Right lobe of liver (tissue), 6 donors: Measurements from ENCODE around the gene MRPL20. TPM values are rescaled to one million over a fixed set of nuclear protein-coding genes. Genes with fewer than 3 reads are reported as not detected.

Experiments used
- ATAC-seq, 4 donors: fragments of 200-7000 bp; cut with Tn5 transposase; one replicate each; pipeline ENCODE4 v1.9.1; 2020; ENCODE audit warnings: mild to moderate bottlenecking in 4 of 4, moderate library complexity in 4 of 4
- DNase-seq, 3 donors: peaks; one replicate each; pipeline ENCODE4 v3.0.0-alpha.2; 2020
- H3K27ac ChIP-seq, 3 donors: fragments of 200-600 bp; one replicate each; pipeline ENCODE4 v1.8.0; 2022
- H3K27me3 ChIP-seq, 2 donors: fragments of 200-600 bp; one replicate each; pipeline ENCODE4 v1.8.0; 2022
- H3K36me3 ChIP-seq, 4 donors: fragments of 200-600 bp; sonication (generic) in 1 of 4; one replicate each; pipeline versions ENCODE4 v1.5.1 to v1.8.0; 2017 to 2022; ENCODE audit warnings: control low read depth in 1 of 4
- H3K4me1 ChIP-seq, 4 donors: fragments of 200-600 bp; sonication (generic) in 1 of 4; one replicate each; pipeline versions ENCODE4 v1.5.1 to v1.8.0; 2017 to 2022; ENCODE audit warnings: control low read depth in 1 of 4
- H3K4me3 ChIP-seq, 3 donors: fragments of 200-600 bp; one replicate each; pipeline ENCODE4 v1.8.0; 2022
- H3K9me3 ChIP-seq, 4 donors: fragments of 200-600 bp; sonication (generic) in 1 of 4; one replicate each; pipeline versions ENCODE4 v1.5.1 to v1.8.0; 2017 to 2022; ENCODE audit warnings: control low read depth in 1 of 4
- POLR2A ChIP-seq: fragments of 450-650 bp; IDR thresholded peaks from one replicate; pipeline ENCODE4 v1.6.1; 2017; ENCODE audit warnings: antibody characterized with exemption, mild to moderate bottlenecking
- WGBS: methylation state at CpG from one replicate; pipeline ENCODE4 v1.1.6; 2018; ENCODE audit warnings: low coverage, low lambda C conversion rate; ENCODE audit not compliant: insufficient coverage; ENCODE audit errors: missing lambda C conversion rate; 5-methylcytosine and 5-hydroxymethylcytosine counted together
- intact Hi-C, 2 donors: fragments of 100-400 bp; cut with DNase I; formaldehyde crosslinking; loops; one replicate each; pipeline versions ENCODE4 v1.11.2 to v1.14.1; 2022
- total RNA-seq, 6 experiments: library from RNA; depleted of rRNA in 2 of 6; stranded (reverse); fragments of >200 nt in 2 of 6; fragmentation: NEBNext Ultra II Directional in 3 of 6; extraction: Animal tissue kit (Norgen Biotek cat#: 25700) in 3 of 6; gene quantifications; one replicate each; pipeline versions ENCODE4 v1.1.0 to v1.2.4, GENCODE V29; 2016 to 2023
- TF ChIP-seq, protein P1 (sequence below), 4 donors: fragments of 200-600 bp in 3 of 4; fragments of 450-650 bp in 1 of 4; IDR thresholded peaks; one replicate each; pipeline versions ENCODE4 v1.5.1 to v1.8.0; 2016 to 2022; ENCODE audit warnings: antibody characterized with exemption in 4 of 4, mild to moderate bottlenecking in 2 of 4
- donor health status: DM: no; HTN: yes; CAD: no.
- donor health status: DM: no; HTN: no; CAD: no.
- donor health status: DM: no; HTN: no; CAD: no.
- donor health status: DM: no; HTN: yes; CAD: no.
- donor health status: DM: no; HTN: yes; CAD: no.

The MRPL20 gene
- total RNA-seq, 6 experiments from 2014 or later, result 44.1 to 91.2 (median 56.5) TPM

DNA sequence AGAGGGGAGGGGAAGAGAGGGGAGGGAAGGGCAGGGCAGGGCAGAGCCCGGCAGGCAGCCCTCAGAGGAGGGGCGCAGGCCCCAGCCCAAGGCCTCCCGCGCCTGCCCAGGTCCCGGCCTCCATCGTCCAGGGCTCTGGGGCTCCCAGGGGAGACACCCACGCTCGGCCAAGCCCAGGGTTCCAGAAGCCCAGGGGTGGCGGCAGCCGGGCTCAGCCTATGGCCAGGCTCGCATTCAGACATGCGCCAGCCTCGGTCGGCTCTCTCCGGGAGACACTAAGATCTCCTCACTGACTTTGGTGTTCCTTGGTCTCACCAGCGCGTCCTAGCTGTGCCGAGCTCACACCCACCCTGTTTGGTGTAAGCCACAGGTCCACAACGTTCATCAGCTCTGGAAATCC lies 21.1 kb upstream of the MRPL20 start:
- Histone ChIP-seq H3K4me1 (peaks cover 0 to 32% (median 13%) of the 10 kb centered on the region in 4 donors), H3K27me3 (no peaks in the 10 kb centered on the region), H3K4me3 (no peak overlapping the region), H3K27ac (no peak overlapping the region), H3K9me3 (no peaks in the 10 kb centered on the region), H3K36me3 (no peaks in the 10 kb centered on the region)
- ATAC-seq (no peak), DNase-seq (peak in 1 of 3 donors; percentile 54)
- 67% methylated on average over 2 of the region's 19 CpGs for WGBS
- intact Hi-C loops, result no loop called here
- TF ChIP-seq POLR2A, result no peak
- TF ChIP-seq, protein P1, sequence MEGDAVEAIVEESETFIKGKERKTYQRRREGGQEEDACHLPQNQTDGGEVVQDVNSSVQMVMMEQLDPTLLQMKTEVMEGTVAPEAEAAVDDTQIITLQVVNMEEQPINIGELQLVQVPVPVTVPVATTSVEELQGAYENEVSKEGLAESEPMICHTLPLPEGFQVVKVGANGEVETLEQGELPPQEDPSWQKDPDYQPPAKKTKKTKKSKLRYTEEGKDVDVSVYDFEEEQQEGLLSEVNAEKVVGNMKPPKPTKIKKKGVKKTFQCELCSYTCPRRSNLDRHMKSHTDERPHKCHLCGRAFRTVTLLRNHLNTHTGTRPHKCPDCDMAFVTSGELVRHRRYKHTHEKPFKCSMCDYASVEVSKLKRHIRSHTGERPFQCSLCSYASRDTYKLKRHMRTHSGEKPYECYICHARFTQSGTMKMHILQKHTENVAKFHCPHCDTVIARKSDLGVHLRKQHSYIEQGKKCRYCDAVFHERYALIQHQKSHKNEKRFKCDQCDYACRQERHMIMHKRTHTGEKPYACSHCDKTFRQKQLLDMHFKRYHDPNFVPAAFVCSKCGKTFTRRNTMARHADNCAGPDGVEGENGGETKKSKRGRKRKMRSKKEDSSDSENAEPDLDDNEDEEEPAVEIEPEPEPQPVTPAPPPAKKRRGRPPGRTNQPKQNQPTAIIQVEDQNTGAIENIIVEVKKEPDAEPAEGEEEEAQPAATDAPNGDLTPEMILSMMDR (IDR thresholded peaks at IDR 0.05), result no peak

GRCh38 chr1:1427820-1428148 lies 20.7 kb upstream of the MRPL20 start:
- no peak for ATAC-seq
- 0% methylated on average over 13 of the region's 22 CpGs for WGBS
- H3K27me3 ChIP-seq, result no peaks in the 10 kb centered on the region
- no peak for DNase-seq
- intact Hi-C loops, result no loop called here
- H3K27ac ChIP-seq, result no peak overlapping the region
- no peak for TF ChIP-seq POLR2A
- TF ChIP-seq, protein P1 (IDR thresholded peaks at IDR 0.05), result no peak
- H3K36me3 ChIP-seq, result no peaks in the 10 kb centered on the region
- H3K9me3 ChIP-seq, result no peaks in the 10 kb centered on the region
- H3K4me3 ChIP-seq, result peak overlapping the region in 1 of 3 donors; percentile 13
- H3K4me1 ChIP-seq, result peaks cover 0 to 31% (median 11%) of the 10 kb centered on the region in 4 donors

DNA sequence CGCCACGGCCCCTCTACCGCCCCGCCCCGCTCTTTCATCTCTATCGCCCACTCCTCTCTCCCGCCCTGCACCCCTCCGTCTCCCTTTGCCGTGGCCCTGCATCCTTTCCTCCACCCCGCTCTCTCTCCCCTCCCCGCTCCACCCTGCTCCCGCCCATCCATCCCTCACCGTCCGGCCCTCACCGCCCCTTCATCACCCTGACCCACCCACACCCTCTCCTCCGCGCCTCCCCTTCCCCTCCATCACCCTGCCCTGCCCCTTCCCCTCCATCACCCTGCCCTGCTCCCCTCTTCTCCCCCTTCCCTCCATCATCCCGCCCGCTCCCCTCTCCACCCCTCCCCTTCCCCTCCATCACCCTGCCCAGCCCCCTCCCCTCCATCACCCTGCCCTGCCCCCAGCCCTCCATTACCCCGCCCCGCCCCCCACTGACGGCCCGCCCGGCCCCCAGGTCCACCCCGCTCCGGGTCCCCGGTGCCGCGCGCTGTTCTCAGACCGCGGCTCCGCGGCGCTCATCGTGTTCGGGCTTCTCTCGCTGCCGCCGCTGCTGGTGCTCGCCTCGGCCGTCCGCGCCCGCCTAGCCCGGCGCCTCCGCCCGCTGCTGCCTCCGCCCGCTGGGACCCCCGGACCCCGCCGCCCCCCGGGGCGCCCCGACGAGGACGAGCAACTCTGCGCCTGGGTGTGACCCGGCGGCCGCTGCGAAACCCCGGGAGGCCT lies 20.2 kb upstream of the MRPL20 start:
- 33% methylated on average over 34 of the region's 66 CpGs for WGBS
- ATAC-seq, result no peak
- Histone ChIP-seq H3K9me3 (no peaks in the 10 kb centered on the region), H3K4me1 (peaks cover 0 to 26% (median 11%) of the 10 kb centered on the region in 4 donors), H3K27me3 (no peaks in the 10 kb centered on the region), H3K4me3 (peak overlapping the region in 1 of 3 donors; percentile 13), H3K36me3 (no peaks in the 10 kb centered on the region), H3K27ac (no peak overlapping the region)
- TF ChIP-seq, protein P1 (IDR thresholded peaks at IDR 0.05), result no peak
- TF ChIP-seq POLR2A, result no peak
- intact Hi-C loops, result no loop called here
- peak in 1 of 3 donors; percentile 55 for DNase-seq

DNA sequence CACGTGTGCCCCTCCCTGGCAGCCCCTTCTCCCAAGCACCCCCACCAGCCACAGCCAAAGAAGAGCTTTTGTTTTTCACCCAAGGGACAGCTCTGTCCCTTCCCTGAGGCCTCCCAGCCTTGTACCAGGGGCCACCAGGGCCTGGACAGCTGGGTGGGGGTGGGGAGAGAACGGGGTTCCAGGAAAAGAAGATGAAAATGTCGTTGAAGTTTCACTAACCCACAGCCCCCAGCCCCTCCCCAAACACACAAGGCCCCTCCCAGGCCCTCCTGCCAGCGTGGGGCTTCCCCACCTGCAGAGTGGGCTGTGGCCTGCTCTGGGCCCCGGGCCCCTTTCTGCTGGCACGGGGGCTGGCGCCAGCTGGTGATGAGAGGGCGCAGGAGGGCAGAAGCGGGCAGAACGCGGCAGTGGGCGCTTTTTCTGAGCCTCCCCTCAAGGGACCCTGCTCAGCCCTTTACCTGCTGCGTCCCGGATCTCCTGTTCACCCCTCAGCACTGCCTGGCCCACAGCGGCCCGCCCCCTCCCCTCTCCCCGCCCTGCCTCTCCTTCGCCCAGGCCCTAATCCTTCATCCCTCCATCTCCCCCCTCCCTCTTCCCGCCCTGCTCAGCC lies 19.5 kb upstream of the MRPL20 start:
- WGBS, result 58% methylated on average over 11 of the region's 19 CpGs
- Histone ChIP-seq H3K36me3 (no peaks in the 10 kb centered on the region), H3K27me3 (no peaks in the 10 kb centered on the region), H3K4me1 (peaks cover 0 to 23% (median 10%) of the 10 kb centered on the region in 4 donors), H3K9me3 (no peaks in the 10 kb centered on the region), H3K27ac (no peak overlapping the region), H3K4me3 (no peak overlapping the region)
- intact Hi-C loops, result no loop called here
- TF ChIP-seq POLR2A, result no peak
- TF ChIP-seq, protein P1 (IDR thresholded peaks at IDR 0.05), result no peak
- DNase-seq (peak in 1 of 3 donors; percentile 15), ATAC-seq (no peak)
